ENCODE results near the gene ELOVL7. TPM values are rescaled to one million over a fixed set of nuclear protein-coding genes. Genes with fewer than 3 reads are reported as not detected.

Gene ELOVL7
- total and polyA plus RNA-seq, 10 of the 15 experiments (the other 5 are each of a cell fraction or from before 2014, with no cell fraction given), result 0.26 to 1.2 (median 0.92) TPM

- TF ChIP-seq ZNF24 (IDR thresholded peaks at IDR 0.05) (no peak), E4F1 (IDR thresholded peaks at IDR 0.05; ENCODE audit: borderline replicate concordance, partially characterized antibody) (no peak), CBFB (IDR thresholded peaks at IDR 0.05; ENCODE audit: low read depth) (no peak), ZZZ3 (IDR thresholded peaks at IDR 0.05; ENCODE audit: control insufficient read depth, insufficient read length, low read depth) (no peak), IKZF1 (conservative IDR thresholded peaks at IDR 0.05) (no peak), BACH1 (IDR thresholded peaks at IDR 0.05; ENCODE audit: borderline replicate concordance) (no peak), RUNX3 (IDR thresholded peaks at IDR 0.05; ENCODE audit: low read length) (no peak)
These were observed 20.5 kb downstream of the ELOVL7 start (continued) for GRCh38 chr5:60823574-60823973.

GRCh38 chr5:60822285-60822556, 21.8 kb downstream of the ELOVL7 start:
- Histone ChIP-seq H3K9ac (ENCODE audit: control insufficient read depth, insufficient read depth, low read length) (no peak overlapping the region), H2AFZ (ENCODE audit: control insufficient read depth, low read depth, low read length) (no peak overlapping the region), H3K27ac (ENCODE audit: control insufficient read depth, insufficient read depth) (no peak overlapping the region), H3K27me3 (replicated peaks in 1 of 2; ENCODE audit: control insufficient read depth in 2 of 2, insufficient read depth in 2 of 2, low read length in 1 of 2) (no peaks in the 10 kb centered on the region), H3K79me2 (ENCODE audit: control insufficient read depth, insufficient read depth, low read length) (no peaks in the 10 kb centered on the region), H4K20me1 (ENCODE audit: control insufficient read depth, insufficient read depth) (no peaks in the 10 kb centered on the region), H3K4me1 (ENCODE audit: control insufficient read depth, insufficient read depth, low read length) (peaks cover 46% of the 10 kb centered on the region), H3K4me3 (no peak overlapping the region), H3K36me3 (ENCODE audit: control insufficient read depth in 2 of 2, insufficient read depth in 2 of 2, low read length in 1 of 2) (no peaks in the 10 kb centered on the region), H3K9me3 (replicated peaks; ENCODE audit: control insufficient read depth, insufficient read depth, low read length) (peaks cover 5% of the 10 kb centered on the region; the same call in 2 of the 3 replicates), H3K4me2 (ENCODE audit: control insufficient read depth, insufficient read depth) (peak overlapping the region; percentile 46; the same call in 1 of the 2 replicates)
- ChIA-PET CTCF (interaction anchor here (0.8 to 1.4 kb wide), 2 partner anchors 9 to 123 kb away, joined by 3 read pairs; partner anchors contain the start of gene DEPDC1B), SMC1A (ENCODE audit: uncharacterized antibody, unreplicated experiment) (no interaction called here), RAD21 (ENCODE audit: unreplicated experiment) (no interaction called here), POLR2A (no interaction called here)
- peak; percentile 20 for DNase-seq (ENCODE audit: low read depth, low spot score)
- 0% methylated on average over 2 of the region's 2 CpGs for WGBS (ENCODE audit: insufficient coverage, insufficient replicate concordance, low lambda C conversion rate, missing lambda C conversion rate)
- peak; percentile 58 for ATAC-seq
- peak; percentile 47 for FAIRE-seq
- in situ Hi-C loops (cut with MboI) (no loop called here), intact Hi-C loops (cut with micrococcal nuclease; ENCODE audit: unreplicated experiment) (loop anchor here (5.0 kb wide), 1 partner anchor 125 kb away; no protein-coding TSS in a partner anchor)
- no TSS peak for BruUV-seq (replicated peaks)
- TF ChIP-seq ATF2 (IDR thresholded peaks at IDR 0.05; ENCODE audit: low read length) (0 out of 2 replicates have a peak, but pooled peaks have one; percentile 10), PKNOX1 (IDR thresholded peaks at IDR 0.05) (no peak), CHD2 (IDR thresholded peaks at IDR 0.05; ENCODE audit: borderline replicate concordance, low read depth, low read length) (no peak), POU2F2 (IDR thresholded peaks at IDR 0.05; ENCODE audit: borderline replicate concordance, low read depth, low read length) (peak; percentile 94; the same call in 2 of the 3 replicates), SMC3 (IDR thresholded peaks at IDR 0.05; ENCODE audit: borderline replicate concordance, low read length) (no peak), ZNF622 (IDR thresholded peaks at IDR 0.05) (no peak), CUX1 (IDR thresholded peaks at IDR 0.05; ENCODE audit: insufficient replicate concordance, low read depth, low read length) (no peak)
